AG10803 (cell line): ENCODE data around the gene NPPC.
"Not testable (repeated sequence)": the region's sequence is repeated elsewhere in the genome, so short reads cannot be mapped to it uniquely, and the experiment has no call there.

ENCODE experiments used
- DNase-seq: peaks from one replicate; pipeline ENCODE4 v3.0.0; 2010; ENCODE audit warnings: low read depth
- H3K4me3 ChIP-seq: 2 replicates; pipeline ENCODE4 v1.5.1; 2011; ENCODE audit warnings: mild to moderate bottlenecking, low read length, control low read depth
- TF ChIP-seq, protein P1 (sequence below): conservative IDR thresholded peaks from 2 replicates; pipeline ENCODE4 v1.5.1; 2011; ENCODE audit warnings: mild to moderate bottlenecking, low read length, control low read depth, inconsistent platforms

Gene NPPC

DNA sequence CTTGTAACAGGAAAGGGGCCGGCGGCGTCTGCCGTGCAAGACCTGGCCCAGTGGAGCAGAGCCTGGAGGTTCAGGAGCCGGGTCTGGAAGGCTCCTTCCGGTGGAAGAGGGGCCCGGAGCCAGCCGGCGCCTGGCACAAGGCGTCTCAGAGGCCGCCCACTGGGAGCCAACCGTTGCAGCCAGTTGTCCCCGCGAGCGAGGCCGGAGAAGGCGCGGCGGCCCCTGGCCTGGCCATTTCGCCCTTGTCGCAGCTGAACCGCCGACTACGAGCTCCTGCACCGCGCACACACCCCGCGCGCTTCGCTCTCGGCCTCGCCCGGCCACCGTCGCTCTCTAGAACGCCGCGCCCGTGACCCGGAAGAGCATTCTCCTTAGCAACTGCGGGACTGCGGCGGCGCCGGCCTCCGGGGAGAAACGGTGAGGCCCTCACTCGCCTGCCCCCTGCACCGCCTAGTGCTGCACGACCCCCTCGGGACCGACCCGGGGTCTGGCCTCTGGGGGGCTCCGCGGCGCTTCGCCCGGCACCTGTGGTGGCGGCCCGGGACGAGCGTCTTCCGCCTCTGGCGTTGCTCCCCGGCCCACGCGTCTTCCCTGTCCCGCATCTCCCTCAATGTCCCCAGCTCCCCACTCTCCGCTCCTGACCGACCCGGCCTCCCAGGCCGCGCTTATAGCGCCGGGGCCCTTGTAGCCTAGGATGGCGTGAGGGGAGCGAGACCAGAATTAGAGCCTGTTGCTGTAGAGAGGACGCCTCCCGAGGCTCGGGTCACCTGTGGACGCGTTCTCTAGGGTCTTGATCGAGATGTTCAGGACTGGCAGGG is 35.4 kb upstream of the NPPC start, which contains the start of gene DIS3L2:
Gene DIS3L2, plus strand, starts transcription at position 365 of the 818 bp plus-strand sequence. CDS start 53,215 bp downstream, outside the sequence.
- DNase-seq: peak; percentile 76
- TF ChIP-seq, protein P1, sequence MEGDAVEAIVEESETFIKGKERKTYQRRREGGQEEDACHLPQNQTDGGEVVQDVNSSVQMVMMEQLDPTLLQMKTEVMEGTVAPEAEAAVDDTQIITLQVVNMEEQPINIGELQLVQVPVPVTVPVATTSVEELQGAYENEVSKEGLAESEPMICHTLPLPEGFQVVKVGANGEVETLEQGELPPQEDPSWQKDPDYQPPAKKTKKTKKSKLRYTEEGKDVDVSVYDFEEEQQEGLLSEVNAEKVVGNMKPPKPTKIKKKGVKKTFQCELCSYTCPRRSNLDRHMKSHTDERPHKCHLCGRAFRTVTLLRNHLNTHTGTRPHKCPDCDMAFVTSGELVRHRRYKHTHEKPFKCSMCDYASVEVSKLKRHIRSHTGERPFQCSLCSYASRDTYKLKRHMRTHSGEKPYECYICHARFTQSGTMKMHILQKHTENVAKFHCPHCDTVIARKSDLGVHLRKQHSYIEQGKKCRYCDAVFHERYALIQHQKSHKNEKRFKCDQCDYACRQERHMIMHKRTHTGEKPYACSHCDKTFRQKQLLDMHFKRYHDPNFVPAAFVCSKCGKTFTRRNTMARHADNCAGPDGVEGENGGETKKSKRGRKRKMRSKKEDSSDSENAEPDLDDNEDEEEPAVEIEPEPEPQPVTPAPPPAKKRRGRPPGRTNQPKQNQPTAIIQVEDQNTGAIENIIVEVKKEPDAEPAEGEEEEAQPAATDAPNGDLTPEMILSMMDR: no peak

DNA sequence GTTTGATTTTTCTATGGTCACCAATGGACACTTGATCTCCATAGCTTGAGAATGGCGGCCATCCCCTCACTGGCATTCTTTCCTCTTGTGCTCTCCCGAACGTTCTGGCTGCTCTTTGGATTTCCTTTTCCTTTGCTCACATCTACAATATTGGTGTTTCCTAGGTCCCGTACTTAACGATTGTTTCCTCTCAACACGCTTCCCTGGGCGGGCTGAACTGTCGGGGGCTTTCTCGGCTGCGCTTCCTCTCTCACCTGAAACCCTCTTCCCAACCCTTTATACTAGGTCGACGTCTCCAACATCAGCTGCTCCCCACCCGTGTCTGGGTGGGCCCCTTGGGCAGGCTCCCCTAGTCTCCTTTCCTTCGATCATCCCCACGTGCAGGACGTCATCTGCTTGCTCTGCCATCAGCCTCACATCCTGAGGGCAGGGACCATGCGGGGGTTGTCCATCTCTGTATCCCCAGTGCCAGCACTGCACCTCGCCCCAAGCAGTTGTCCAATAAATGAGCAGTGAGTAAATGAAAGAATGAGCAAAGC is 34.7 kb upstream of the NPPC start:
- no peak for DNase-seq
- peak overlapping the region; percentile 93 for H3K4me3 ChIP-seq
- TF ChIP-seq, protein P1: no peak

More for the DNA sequence above, 35.4 kb upstream of the NPPC start, which contains the start of gene DIS3L2:
- peak within 1 kb of the TSS; percentile 93 for H3K4me3 ChIP-seq

DNA sequence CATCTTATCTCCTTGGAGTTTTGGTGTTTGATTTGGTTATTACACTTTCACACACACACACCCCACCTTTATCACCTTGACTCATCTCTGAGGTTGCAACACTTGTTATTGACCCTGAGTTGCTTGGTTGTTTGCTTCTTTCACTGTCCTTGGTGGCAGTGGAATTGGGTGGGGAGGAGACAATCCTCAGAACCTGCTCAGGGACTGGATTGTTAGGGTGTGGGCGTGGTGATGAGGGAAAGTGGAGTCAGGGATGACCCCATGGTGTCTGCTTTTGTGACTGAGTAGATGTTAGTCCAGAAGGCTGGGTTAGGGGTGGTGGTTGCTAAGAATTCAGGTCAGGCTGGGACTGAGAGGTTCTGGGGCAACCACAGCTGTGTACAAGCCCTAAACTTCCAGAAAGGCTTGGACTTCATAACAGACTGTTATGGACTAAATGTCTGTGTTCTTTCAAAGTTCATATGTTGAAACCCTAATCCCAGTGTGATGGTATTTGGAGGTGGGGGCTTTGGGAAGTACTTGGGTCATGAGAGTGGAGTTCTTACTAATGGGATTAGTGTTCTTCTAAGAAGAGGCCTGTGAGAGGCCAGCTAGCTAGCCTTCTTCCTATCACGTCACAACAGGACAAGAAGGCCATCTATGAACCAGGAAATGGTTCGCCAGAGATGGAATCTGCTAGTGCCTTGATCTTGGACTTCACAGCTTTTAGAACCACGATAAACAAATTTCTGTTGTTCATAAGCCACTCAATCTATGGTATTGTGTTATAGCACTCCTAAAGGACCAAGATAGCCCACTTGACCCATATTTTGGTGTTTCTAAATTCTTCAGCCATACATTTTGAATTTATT is 31.9 kb upstream of the NPPC start:
- no peak for DNase-seq
- H3K4me3 ChIP-seq: no peak overlapping the region
- TF ChIP-seq, protein P1: no peak

DNA sequence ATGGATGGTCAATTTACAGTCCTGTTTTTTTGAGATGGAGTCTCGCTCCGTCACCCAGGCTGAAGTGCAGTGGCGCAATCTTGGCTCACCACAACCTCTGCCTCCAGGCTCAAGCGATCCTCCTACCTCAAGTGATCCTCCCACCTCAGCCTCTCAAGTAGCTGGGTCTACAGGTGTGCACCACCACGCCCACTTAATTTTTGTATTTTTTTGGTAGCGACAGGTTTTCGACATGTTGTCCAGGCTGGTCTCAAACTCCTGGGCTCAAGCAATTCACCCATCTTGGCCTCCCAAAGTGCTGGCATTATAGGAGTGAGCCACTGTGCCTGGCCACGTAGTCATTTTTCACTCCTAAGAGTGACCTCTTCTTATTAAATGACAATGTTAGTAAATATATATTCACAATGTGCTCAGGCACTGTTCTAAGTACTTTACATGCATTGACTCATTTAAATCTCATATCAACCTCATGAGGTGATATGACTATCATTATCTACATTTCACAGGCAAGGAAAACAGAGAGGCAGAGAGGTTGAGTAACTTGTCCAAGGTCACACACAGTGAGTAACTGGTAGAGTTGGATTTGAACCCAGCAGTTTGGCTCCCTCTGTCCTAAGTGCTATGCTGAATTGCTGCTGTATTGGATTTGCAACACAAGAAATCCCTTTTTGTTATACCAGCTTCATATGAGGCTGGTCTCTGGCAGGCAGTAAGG is 29.7 kb upstream of the NPPC start:
- no peak overlapping the region for H3K4me3 ChIP-seq
- no peak for DNase-seq
- TF ChIP-seq, protein P1: no peak

DNA sequence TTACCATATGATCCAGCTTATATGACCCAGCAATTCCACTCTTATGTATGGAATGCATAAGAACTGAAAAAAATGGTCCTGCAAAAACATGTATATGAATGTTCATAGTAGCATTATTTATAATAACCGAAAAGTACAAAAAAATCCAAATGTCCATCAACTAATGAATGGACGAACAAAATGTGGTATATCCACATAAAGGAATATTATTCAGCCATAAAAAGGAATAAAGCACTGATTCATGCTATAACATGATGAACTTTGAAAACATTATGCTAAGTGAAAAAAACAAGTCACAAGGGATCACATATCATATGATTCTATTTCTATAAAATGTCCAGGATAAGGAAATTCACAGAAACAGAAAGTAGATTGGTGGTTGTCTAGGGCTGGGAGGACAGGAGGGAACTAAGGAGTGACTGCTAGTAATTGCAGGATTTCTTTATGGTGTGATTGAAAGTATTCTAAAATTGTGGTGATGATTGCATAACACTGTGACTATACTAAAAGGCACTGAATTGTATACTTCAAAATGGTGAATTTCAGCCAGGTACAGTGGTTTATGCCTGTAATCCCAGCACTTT is 25.3 kb upstream of the NPPC start:
- TF ChIP-seq, protein P1: no peak
- no peak overlapping the region for H3K4me3 ChIP-seq
- no peak for DNase-seq

DNA sequence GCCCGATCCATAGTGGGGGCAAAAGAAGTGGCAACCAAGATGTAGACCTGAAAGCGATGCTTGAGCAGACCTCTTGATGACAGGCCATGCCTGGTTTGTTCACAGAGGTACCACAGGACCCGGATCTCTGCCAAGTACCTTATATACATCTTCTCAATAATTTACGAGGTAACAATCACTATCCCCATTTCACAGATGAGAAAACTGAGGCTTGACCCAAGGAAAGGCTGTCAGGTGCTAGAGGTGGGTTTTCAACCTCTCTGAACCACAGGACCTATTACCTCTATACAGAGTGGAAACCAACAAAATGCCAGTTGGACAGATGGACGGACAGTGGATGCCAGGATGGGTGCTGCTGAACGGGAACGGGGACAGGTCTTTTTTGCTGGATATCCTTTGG is 21.5 kb upstream of the NPPC start:
- H3K4me3 ChIP-seq: no peak overlapping the region
- no peak for DNase-seq

DNA sequence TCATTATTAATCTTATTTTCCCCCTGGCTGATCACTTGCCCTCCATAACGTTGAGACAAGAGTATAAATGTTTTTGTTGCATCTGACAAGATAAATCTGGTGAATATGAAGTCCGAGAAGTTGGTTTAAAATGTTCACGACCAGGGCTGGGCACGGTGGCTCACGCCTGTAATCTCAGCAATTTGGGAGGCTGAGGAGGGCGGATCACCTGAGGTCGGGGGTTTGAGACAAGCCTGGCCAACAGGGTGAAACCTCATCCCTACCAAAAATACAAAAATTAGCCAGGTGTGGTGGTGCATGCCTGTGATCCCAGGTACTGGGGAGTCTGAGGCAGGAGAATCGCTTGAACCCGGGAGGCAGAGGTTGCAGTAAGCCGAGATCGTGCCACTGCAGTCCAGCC is 20.9 kb upstream of the NPPC start:
- not testable (repeated sequence) for H3K4me3 ChIP-seq, DNase-seq

More for the DNA sequence above, 21.5 kb upstream of the NPPC start:
- TF ChIP-seq, protein P1: no peak
